PC-3 (cell line): Measurements from ENCODE around the gene UNK. TPM values are rescaled to one million over a fixed set of nuclear protein-coding genes. Genes with fewer than 3 reads are reported as not detected.

Experiments
- ATAC-seq: fragments of 200-7000 bp; cut with Tn5 transposase; 2 replicates; pipeline ENCODE4 v1.9.1; 2020; ENCODE audit warnings: mild to moderate bottlenecking, moderate library complexity
- BruUV-seq: library from RNA; stranded (reverse); fragments of 400-500 nt; replicated peaks from 2 replicates; lab custom pipeline; 2021; lab: Mats Ljungman, UMichigan
- CTCF ChIA-PET: fragments of 300-600 bp; sonication (Branson Sonifier 250); formaldehyde crosslinking; loops from one replicate; lab custom pipeline; 2022; ENCODE audit warnings: antibody characterized with exemption; lab: Charles Lee
- POLR2A ChIA-PET: fragments of 300-600 bp; sonication (Branson Sonifier 250); formaldehyde crosslinking; loops from one replicate; lab custom pipeline; 2022; ENCODE audit warnings: antibody characterized with exemption; ENCODE audit not compliant: unreplicated experiment; lab: Charles Lee
- DNase-seq: peaks from one replicate; pipeline ENCODE4 v3.0.0-alpha.2; 2015
- H2AFZ ChIP-seq: fragments of 300-600 bp; sonication (generic); 2 replicates; pipeline ENCODE4 v1.6.0; 2016; ENCODE audit warnings: antibody characterized with exemption, low read length
- H3F3A ChIP-seq: fragments of 300-600 bp; sonication (generic); one replicate; pipeline ENCODE4 v1.6.0; 2017; ENCODE audit warnings: antibody characterized with exemption, low read length, control low read depth, mild to moderate bottlenecking; ENCODE audit not compliant: unreplicated experiment
- H3K27ac ChIP-seq: fragments of 300-600 bp; sonication (generic); 2 replicates; pipeline ENCODE4 v1.5.1; 2016; ENCODE audit warnings: mild to moderate bottlenecking, low read length
- H3K27me3 ChIP-seq: fragments of 300-600 bp; sonication (generic); 2 replicates; pipeline ENCODE4 v1.6.1; 2016; ENCODE audit warnings: low read length, mixed read lengths
- H3K36me3 ChIP-seq: fragments of 300-600 bp; sonication (generic); 2 replicates; pipeline ENCODE4 v1.6.1; 2016; ENCODE audit warnings: low read depth, mixed run types, low read length, mixed read lengths
- H3K4me1 ChIP-seq: fragments of 300-600 bp; sonication (generic); 2 replicates; pipeline ENCODE4 v1.5.1; 2016; ENCODE audit warnings: low read length; ENCODE audit not compliant: insufficient read depth
- H3K4me2 ChIP-seq: fragments of 300-600 bp; sonication (generic); 2 replicates; pipeline ENCODE4 v1.6.0; 2016; ENCODE audit warnings: low read length
- H3K4me3 ChIP-seq: fragments of 300-600 bp; sonication (generic); 2 replicates; pipeline ENCODE4 v1.5.1; 2016; ENCODE audit warnings: mild to moderate bottlenecking, low read length, mixed read lengths
- H3K79me2 ChIP-seq: fragments of 300-600 bp; sonication (generic); 2 replicates; pipeline ENCODE4 v1.6.1; 2017; ENCODE audit warnings: low read length, mixed read lengths
- H3K9ac ChIP-seq: fragments of 300-600 bp; sonication (generic); 2 replicates; pipeline ENCODE4 v1.6.0; 2016; ENCODE audit warnings: mild to moderate bottlenecking, low read length
- H3K9me2 ChIP-seq: fragments of 300-600 bp; sonication (generic); replicated peaks from 2 replicates; pipeline ENCODE4 v1.6.1; 2016; ENCODE audit warnings: mixed run types, low read length, mixed read lengths
- H3K9me3 ChIP-seq: fragments of 300-600 bp; sonication (generic); 2 replicates; pipeline ENCODE4 v1.6.1; 2016; ENCODE audit warnings: low read length, mixed read lengths
- H4K20me1 ChIP-seq: fragments of 300-600 bp; sonication (generic); 2 replicates; pipeline ENCODE4 v1.6.1; 2016; ENCODE audit warnings: low read length, mixed read lengths
- EZH2 ChIP-seq: fragments of 300-600 bp; sonication (generic); IDR thresholded peaks from one replicate; pipeline ENCODE4 v1.6.1; 2017; ENCODE audit warnings: antibody characterized with exemption, mild to moderate bottlenecking, low read length; ENCODE audit not compliant: unreplicated experiment
- EZH2phosphoT487 ChIP-seq: fragments of 300-600 bp; sonication (generic); IDR thresholded peaks from 2 replicates; pipeline ENCODE4 v1.6.1; 2018; ENCODE audit warnings: mild to moderate bottlenecking, antibody characterized with exemption, low read length, borderline replicate concordance
- intact Hi-C: fragments of 100-400 bp; cut with micrococcal nuclease; formaldehyde crosslinking; loops from 2 replicates; pipeline ENCODE4 v1.9.0; 2023
- total RNA-seq: library from RNA; depleted of rRNA; stranded (reverse); fragments of >200 nt; gene quantifications from 2 replicates; pipeline ENCODE4 v1.2.3, GENCODE V29; 2014
- TF ChIP-seq, protein P1 (sequence below): fragments of 300-600 bp; sonication (generic); conservative IDR thresholded peaks from 2 replicates; pipeline ENCODE4 v1.5.1; 2017; ENCODE audit warnings: antibody characterized with exemption, low read depth, mild to moderate bottlenecking, low read length

The UNK gene
- total RNA-seq, 1 experiment from 2014 or later: 21.8 TPM

DNA sequence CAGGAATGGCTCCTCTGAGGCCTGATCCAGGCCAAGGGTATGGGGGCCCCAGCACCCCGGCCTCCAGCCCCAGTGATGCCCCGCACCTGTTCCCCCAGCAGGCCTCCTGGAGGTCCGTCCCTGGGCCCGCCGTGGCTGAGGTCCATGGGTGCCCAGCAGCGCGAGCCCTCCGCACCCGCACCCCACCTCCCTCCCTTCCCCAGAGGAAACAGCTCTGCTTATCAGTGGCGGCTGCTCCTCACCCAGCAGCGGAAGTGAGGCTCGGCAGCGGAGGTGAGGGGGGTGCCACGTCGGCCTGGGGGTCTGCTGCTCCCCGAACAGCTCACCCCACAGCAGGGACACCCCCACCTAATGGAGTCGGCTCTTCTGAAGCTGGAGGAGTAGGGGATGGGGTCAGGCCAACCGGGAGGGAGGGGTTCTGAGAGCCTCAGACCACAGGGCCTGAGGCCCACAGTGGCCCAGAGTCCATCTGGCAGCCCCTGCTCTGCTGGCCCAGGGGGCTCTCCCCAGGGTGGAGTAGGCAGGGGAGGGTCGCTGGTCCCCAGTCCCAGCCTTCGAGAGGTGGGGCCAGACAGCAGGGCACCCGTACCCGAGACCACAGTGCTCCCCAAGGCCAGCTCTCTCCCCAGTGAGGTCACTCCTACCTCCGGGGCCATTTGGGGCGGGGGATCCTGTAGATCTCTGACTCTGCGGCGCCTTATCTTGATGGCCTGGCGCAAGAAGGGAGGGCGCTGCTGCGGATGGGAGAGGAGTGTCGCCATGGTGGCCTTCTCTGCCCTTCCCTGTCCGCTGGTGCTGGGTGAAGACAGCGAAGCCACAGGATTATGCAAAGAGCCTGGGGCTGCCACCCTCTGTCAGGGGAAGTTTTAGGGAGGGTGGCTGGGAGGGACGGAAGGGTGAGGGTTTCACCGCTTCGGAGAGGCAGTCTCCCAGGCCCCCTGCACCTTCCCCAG is 59.2 kb downstream of the UNK start, which contains the start of gene UNC13D:
Gene UNC13D, minus strand, starts transcription at position 828 of the 953 bp plus-strand sequence. Its CDS starts 67 bp downstream, at position 761.
- H3K79me2 ChIP-seq: peaks cover 7% of the 10 kb centered on the region; the same call in 1 of the 2 replicates
- H3K9me3 ChIP-seq: no peaks in the 10 kb centered on the region
- no peaks in the 10 kb centered on the region for H4K20me1 ChIP-seq
- intact Hi-C loops: no loop called here
- H3K36me3 ChIP-seq: peaks cover 21% of the 10 kb centered on the region; the same call in 1 of the 2 replicates
- CTCF ChIA-PET: interaction anchor here (1.4 kb wide), 1 partner anchor 14 kb away, joined by 6 read pairs; no protein-coding TSS in a partner anchor
- no peaks in the 10 kb centered on the region for H3K9me2 ChIP-seq
- ATAC-seq (peak; percentile 9), DNase-seq (peak; percentile 70)
- H3K4me1 ChIP-seq: peaks cover 39% of the 10 kb centered on the region
- no peaks in the 10 kb centered on the region for H3K27me3 ChIP-seq
- peak within 1 kb of the TSS; percentile 57 for H3K4me3 ChIP-seq
- H3K27ac ChIP-seq: peak within 1 kb of the TSS; percentile 96
- peaks cover 5% of the 10 kb centered on the region for H3F3A ChIP-seq
- POLR2A ChIA-PET: interaction anchor here (0.7 kb wide), 1 partner anchor 64 kb away, joined by 4 read pairs; no protein-coding TSS in a partner anchor
- BruUV-seq: no TSS peak
- H3K4me2 ChIP-seq: peak within 1 kb of the TSS; percentile 82
- H2AFZ ChIP-seq: peak within 1 kb of the TSS; percentile 64
- no peak for TF ChIP-seq EZH2
- TF ChIP-seq, protein P1, sequence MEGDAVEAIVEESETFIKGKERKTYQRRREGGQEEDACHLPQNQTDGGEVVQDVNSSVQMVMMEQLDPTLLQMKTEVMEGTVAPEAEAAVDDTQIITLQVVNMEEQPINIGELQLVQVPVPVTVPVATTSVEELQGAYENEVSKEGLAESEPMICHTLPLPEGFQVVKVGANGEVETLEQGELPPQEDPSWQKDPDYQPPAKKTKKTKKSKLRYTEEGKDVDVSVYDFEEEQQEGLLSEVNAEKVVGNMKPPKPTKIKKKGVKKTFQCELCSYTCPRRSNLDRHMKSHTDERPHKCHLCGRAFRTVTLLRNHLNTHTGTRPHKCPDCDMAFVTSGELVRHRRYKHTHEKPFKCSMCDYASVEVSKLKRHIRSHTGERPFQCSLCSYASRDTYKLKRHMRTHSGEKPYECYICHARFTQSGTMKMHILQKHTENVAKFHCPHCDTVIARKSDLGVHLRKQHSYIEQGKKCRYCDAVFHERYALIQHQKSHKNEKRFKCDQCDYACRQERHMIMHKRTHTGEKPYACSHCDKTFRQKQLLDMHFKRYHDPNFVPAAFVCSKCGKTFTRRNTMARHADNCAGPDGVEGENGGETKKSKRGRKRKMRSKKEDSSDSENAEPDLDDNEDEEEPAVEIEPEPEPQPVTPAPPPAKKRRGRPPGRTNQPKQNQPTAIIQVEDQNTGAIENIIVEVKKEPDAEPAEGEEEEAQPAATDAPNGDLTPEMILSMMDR: no peak
- TF ChIP-seq EZH2phosphoT487: no peak
- H3K9ac ChIP-seq: peak within 1 kb of the TSS; percentile 86

DNA sequence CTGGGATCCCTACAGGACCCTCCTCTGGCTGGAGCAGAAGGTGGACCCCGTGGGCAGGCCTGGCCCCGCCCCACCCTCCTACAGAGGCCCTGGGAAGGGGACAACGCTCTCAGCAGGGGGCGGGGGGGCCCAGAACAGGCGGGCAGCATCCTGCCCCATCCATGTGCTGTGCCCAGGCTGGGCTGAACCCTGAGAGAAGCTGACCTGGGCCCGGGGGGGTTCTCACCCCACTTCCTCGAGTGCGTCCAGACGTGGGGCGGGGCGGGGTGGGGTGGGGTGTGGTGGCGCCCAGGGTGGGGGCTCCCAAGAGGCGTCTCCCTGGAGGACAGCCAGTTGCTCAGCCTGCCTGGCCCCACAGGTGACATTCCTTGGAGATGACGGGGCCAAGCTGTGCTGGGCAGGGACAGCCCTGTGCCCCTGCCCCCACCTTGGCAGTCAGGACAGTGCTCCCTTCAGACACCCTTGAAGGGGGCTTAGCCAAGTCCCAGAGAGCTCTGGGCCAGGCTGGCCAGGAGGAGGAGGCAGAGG is 60.0 kb downstream of the UNK start:
- POLR2A ChIA-PET: interaction anchor here (0.7 to 1.9 kb wide), 2 partner anchors 10 to 65 kb away, joined by 4 to 18 read pairs; partner anchors contain the start of gene WBP2
- Histone ChIP-seq H3K27ac (peak overlapping the region; percentile 96), H3K79me2 (peaks cover 7% of the 10 kb centered on the region; the same call in 1 of the 2 replicates), H3K4me2 (peak overlapping the region; percentile 82), H3K9ac (peak overlapping the region; percentile 86), H3K4me1 (peaks cover 39% of the 10 kb centered on the region), H3K36me3 (peaks cover 21% of the 10 kb centered on the region; the same call in 1 of the 2 replicates), H3K9me3 (no peaks in the 10 kb centered on the region), H3K27me3 (no peaks in the 10 kb centered on the region), H3F3A (peaks cover 5% of the 10 kb centered on the region), H4K20me1 (no peaks in the 10 kb centered on the region), H2AFZ (peak overlapping the region; percentile 64), H3K9me2 (no peaks in the 10 kb centered on the region), H3K4me3 (peak overlapping the region; percentile 57)
- TF ChIP-seq EZH2phosphoT487: no peak
- TF ChIP-seq EZH2: no peak
- TF ChIP-seq, protein P1: no peak
- ATAC-seq (peak; percentile 82), DNase-seq (peak; percentile 99)
- intact Hi-C loops: loop anchor here (1.0 to 5.0 kb wide), 2 partner anchors 11 to 72 kb away; partner anchors contain the start of gene WBP2
- BruUV-seq: no TSS peak
- CTCF ChIA-PET: interaction anchor here (0.9 to 2.3 kb wide), 9 partner anchors 8 to 70 kb away, joined by 3 to 30 read pairs (median 5); partner anchors contain the start of genes TRIM65 and WBP2
